ENCODE results near the gene CATSPER1. TPM values are rescaled to one million over a fixed set of nuclear protein-coding genes. Genes with fewer than 3 reads are reported as not detected.
A peak's percentile ranks its signal among the peaks of the same experiment; 100 is the strongest.

The CATSPER1 gene
- total RNA-seq, 1 experiment from 2014 or later, result 0.15 TPM

GRCh38 chr11:66072081-66072480, 45.8 kb upstream of the CATSPER1 start:
- CTCF ChIA-PET, result interaction anchor here (0.8 to 0.9 kb wide), 2 partner anchors 27 to 78 kb away, joined by 4 read pairs; no protein-coding TSS in a partner anchor
- Histone ChIP-seq H3K4me3 (ENCODE audit: low read depth in 2 of 2, low read length in 2 of 2) (peak overlapping the region; percentile 73 to 79), H3K9me3 (ENCODE audit: control insufficient read depth, insufficient read depth, low read depth, low read length) (no peaks in the 10 kb centered on the region), H3K27ac (ENCODE audit: low read length) (peak overlapping the region; percentile 78), H3K4me1 (ENCODE audit: control insufficient read depth, insufficient read depth, low read length) (peaks cover 27% of the 10 kb centered on the region), H3K27me3 (ENCODE audit: control insufficient read depth, insufficient read depth, low read length) (no peaks in the 10 kb centered on the region), H3K36me3 (ENCODE audit: control insufficient read depth, insufficient read depth, low read length) (peaks cover 5% of the 10 kb centered on the region; the same call in 1 of the 2 replicates)
- intact Hi-C loops (cut with micrococcal nuclease; ENCODE audit: unreplicated experiment) (no loop called here), in situ Hi-C loops (cut with HindIII; ENCODE audit: low pct_unique_long_range_greater_than_20kb, low sequenced_read_pairs) (no loop called here)
- BruUV-seq (replicated peaks), result no TSS peak
- TF ChIP-seq CTCF (IDR thresholded peaks at IDR 0.05), result no peak
- no peak for TF ChIP-seq SIN3A (IDR thresholded peaks at IDR 0.05; ENCODE audit: borderline replicate concordance, insufficient read depth, low read depth, low read length)
- POLR2A ChIA-PET, result interaction anchor here (1.5 kb wide), 1 partner anchor 20 kb away, joined by 4 read pairs; the partner anchor contains the start of gene SF3B2
- DNase-seq (ENCODE audit: low read depth, low spot score), result no peak
- ATAC-seq, result no peak

- H3K36me3 ChIP-seq (ENCODE audit: control insufficient read depth, insufficient read depth, low read length), result peaks cover 10% of the 10 kb centered on the region
- peak overlapping the region; percentile 73 to 79 for H3K4me3 ChIP-seq (ENCODE audit: low read depth in 2 of 2, low read length in 2 of 2)
- H3K27me3 ChIP-seq (ENCODE audit: control insufficient read depth, insufficient read depth, low read length), result no peaks in the 10 kb centered on the region
- BruUV-seq (replicated peaks), result no TSS peak
- DNase-seq (ENCODE audit: low read depth, low spot score) (no peak), ATAC-seq (no peak)
- in situ Hi-C loops (cut with HindIII; ENCODE audit: low pct_unique_long_range_greater_than_20kb, low sequenced_read_pairs) (no loop called here), intact Hi-C loops (cut with micrococcal nuclease; ENCODE audit: unreplicated experiment) (no loop called here)
- TF ChIP-seq TCF7L2 (IDR thresholded peaks at IDR 0.05; ENCODE audit: low read depth, low read length), result no peak
- no peak for TF ChIP-seq CTCF (IDR thresholded peaks at IDR 0.05)
- no peak for TF ChIP-seq REST (IDR thresholded peaks at IDR 0.05; ENCODE audit: insufficient read depth in 1 of 2, low read depth in 2 of 2, low read length in 1 of 2)
- TF ChIP-seq SIN3A (IDR thresholded peaks at IDR 0.05; ENCODE audit: borderline replicate concordance, insufficient read depth, low read depth, low read length), result no peak
- no peak for TF ChIP-seq POLR2AphosphoS5 (IDR thresholded peaks at IDR 0.05; ENCODE audit: low read depth, low read length)
- ChIA-PET CTCF (interaction anchor here (0.8 to 1.0 kb wide), 3 partner anchors 19 to 79 kb away, joined by 4 to 6 read pairs (median 4); partner anchors contain the start of gene SF3B2), POLR2A (interaction anchor here (0.6 to 1.5 kb wide), 2 partner anchors 15 to 19 kb away, joined by 3 to 4 read pairs; partner anchors contain the start of gene SF3B2)
- peaks cover 27% of the 10 kb centered on the region for H3K4me1 ChIP-seq (ENCODE audit: control insufficient read depth, insufficient read depth, low read length)
- H3K9me3 ChIP-seq (ENCODE audit: control insufficient read depth, insufficient read depth, low read depth, low read length), result no peaks in the 10 kb centered on the region
- H3K27ac ChIP-seq (ENCODE audit: low read length), result peak overlapping the region; percentile 78
These were observed 45.1 kb upstream of the CATSPER1 start for GRCh38 chr11:66071381-66071801.

Measured in Panc1 (cell line).